ENCODE data around the gene SPANXN4.

SPANXN4 gene

DNA sequence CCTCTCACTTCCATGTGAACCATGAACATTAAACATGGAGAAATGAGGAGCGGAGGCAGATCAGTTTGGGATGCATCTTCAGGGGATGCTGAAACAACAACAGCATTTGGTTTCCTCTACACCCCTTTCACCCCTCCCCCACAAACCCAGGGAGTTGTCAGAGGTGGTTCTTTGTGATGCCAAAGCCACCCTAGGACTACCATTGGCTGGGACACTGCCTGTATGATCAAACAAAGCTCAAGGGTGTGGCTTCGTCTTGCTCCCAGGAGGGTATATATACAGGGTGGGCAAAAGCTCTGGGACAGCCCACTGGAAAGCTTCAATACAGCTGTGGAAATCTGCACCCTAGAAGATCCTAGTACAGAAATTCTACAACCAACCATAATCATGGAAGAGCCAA lies at the start of gene SPANXN4:
SPANXN4 (plus strand) TSS at position 301 of the 400 bp plus-strand sequence; CDS start at position 388, 87 bp downstream.
- no peak within 1 kb of the TSS for H3K4me3 ChIP-seq (ENCODE audit: low read depth, low read length)
- no peak for DNase-seq (ENCODE audit: low read depth)
- TF ChIP-seq CTCF (conservative IDR thresholded peaks at IDR 0.05; ENCODE audit: low read depth, low read length): no peak

GRCh38 chrX:142977128-142977914 lies 48.4 kb upstream of the SPANXN4 start:
- H3K4me3 ChIP-seq (ENCODE audit: low read depth, low read length): no peak overlapping the region
- TF ChIP-seq CTCF (conservative IDR thresholded peaks at IDR 0.05; ENCODE audit: low read depth, low read length): no peak
- no peak for DNase-seq (ENCODE audit: low read depth)

- no peak for DNase-seq (ENCODE audit: low read depth)
- no peak for TF ChIP-seq CTCF (conservative IDR thresholded peaks at IDR 0.05; ENCODE audit: low read depth, low read length)
- no peak overlapping the region for H3K4me3 ChIP-seq (ENCODE audit: low read depth, low read length)
These were observed 47.5 kb upstream of the SPANXN4 start for GRCh38 chrX:142978130-142978684.

GRCh38 chrX:142982679-142983078 lies 43.0 kb upstream of the SPANXN4 start:
- DNase-seq (ENCODE audit: low read depth): no peak
- no peak for TF ChIP-seq CTCF (conservative IDR thresholded peaks at IDR 0.05; ENCODE audit: low read depth, low read length)
- H3K4me3 ChIP-seq (ENCODE audit: low read depth, low read length): no peak overlapping the region

DNA sequence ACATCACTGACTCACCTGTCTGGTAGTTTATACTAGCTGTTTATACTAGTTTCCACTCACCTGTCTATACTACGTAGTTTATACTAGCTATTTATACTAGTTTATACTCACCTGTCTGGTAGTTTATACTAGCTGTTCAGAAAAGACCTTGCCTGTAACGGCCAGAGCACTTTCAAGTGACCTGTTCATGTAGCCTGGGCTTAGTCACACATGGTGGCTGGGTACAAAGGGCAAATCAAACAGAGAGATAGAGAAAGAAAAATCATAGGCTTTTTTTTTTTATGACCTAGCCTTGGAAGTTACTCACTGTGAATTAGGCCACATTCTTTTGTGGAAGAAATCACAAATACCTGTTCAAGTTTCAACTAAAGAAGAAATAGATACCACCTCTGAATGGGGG lies 30.7 kb upstream of the SPANXN4 start:
- H3K4me3 ChIP-seq (ENCODE audit: low read depth, low read length): no peak overlapping the region
- no peak for DNase-seq (ENCODE audit: low read depth)
- TF ChIP-seq CTCF (conservative IDR thresholded peaks at IDR 0.05; ENCODE audit: low read depth, low read length): no peak

DNA sequence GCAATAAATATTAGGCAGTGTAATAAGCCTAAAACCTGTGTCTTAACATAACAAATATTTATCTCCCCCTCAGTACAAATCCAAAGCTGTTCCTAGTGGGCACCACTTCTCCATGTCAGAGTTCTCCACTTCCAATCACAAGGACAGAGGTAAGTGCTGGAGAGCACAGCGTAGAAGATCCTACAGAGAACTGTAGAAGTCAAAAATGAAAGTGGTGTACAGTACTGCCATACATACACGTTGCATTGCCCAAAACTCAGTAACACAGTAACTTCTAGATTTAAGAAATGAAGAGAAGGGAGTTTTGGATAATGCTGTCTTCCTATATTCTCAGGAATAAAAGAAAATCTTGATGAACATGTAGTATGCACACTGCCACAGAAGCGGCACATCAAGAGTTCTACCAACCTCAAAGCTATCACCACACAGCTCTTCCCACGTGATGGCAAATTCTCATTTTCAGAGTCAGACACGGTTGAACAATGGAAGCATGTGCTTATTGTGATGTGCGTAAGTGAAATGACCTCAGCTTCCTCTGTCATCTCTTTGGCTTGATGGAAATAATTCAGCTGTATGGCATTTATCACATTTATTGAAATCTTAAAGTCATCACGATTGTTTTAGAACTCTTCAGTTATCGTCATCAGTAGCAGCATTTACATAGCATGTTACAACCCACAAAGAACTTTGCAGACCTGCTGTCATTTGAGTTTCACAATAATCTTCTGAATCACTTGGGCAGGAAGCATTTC lies 27.1 kb upstream of the SPANXN4 start:
- DNase-seq (ENCODE audit: low read depth): no peak
- no peak for TF ChIP-seq CTCF (conservative IDR thresholded peaks at IDR 0.05; ENCODE audit: low read depth, low read length)
- H3K4me3 ChIP-seq (ENCODE audit: low read depth, low read length): no peak overlapping the region

All from choroid plexus epithelial cell (primary cell).